Measurements from ENCODE around the gene TTC19.

- TF ChIP-seq POLR2A (IDR thresholded peaks at IDR 0.05; ENCODE audit: low read length) (no peak), GATA1 (IDR thresholded peaks at IDR 0.05; ENCODE audit: low read depth, low read length) (no peak)
These were observed 41.2 kb downstream of the TTC19 start for GRCh38 chr17:16040710-16041251.

Data from erythroblast (primary cell).